ENCODE data around the gene TYK2. TPM values are rescaled to one million over a fixed set of nuclear protein-coding genes. Genes with fewer than 3 reads are reported as not detected.

Gene TYK2
- total and polyA plus RNA-seq, 4 donors = 47.9 to 63.1 (median 59.6) TPM

GRCh38 chr19:10404888-10405820, 24.8 kb upstream of the TYK2 start:
- no peaks in the 10 kb centered on the region for H3K27me3 ChIP-seq (ENCODE audit: control insufficient read depth in 4 of 4, insufficient read depth in 4 of 4, low read length in 3 of 4)
- no peaks in the 10 kb centered on the region for H3K36me3 ChIP-seq (ENCODE audit: control insufficient read depth in 4 of 4, insufficient read depth in 3 of 4, low read depth in 1 of 4, low read length in 3 of 4)
- no peaks in the 10 kb centered on the region for H3K9me3 ChIP-seq (ENCODE audit: control insufficient read depth in 4 of 4, low read length in 3 of 4)
- no peak overlapping the region for H3K9ac ChIP-seq (ENCODE audit: low read depth in 1 of 2, low read length in 2 of 2)
- H3K27ac ChIP-seq (ENCODE audit: low read depth in 1 of 2, low read length in 2 of 2) = no peak overlapping the region
- H3K4me3 ChIP-seq (ENCODE audit: low read depth in 1 of 3, low read length in 3 of 3) = peak overlapping the region in 1 of 3 donors; percentile 95
- 9% methylated on average over 43 of the region's 43 CpGs for WGBS
- peaks cover 4 to 37% (median 24%) of the 10 kb centered on the region in 4 donors for H3K4me1 ChIP-seq (ENCODE audit: control insufficient read depth in 4 of 4, insufficient read depth in 4 of 4, low read length in 3 of 4)
- TF ChIP-seq HNF4G (IDR thresholded peaks at IDR 0.05) (no peak), JUND (IDR thresholded peaks at IDR 0.05) (no peak), REST (IDR thresholded peaks at IDR 0.05) (no peak), FOXA1 (IDR thresholded peaks at IDR 0.05) (no peak), ATF3 (IDR thresholded peaks at IDR 0.05) (no peak), RXRA (IDR thresholded peaks at IDR 0.05) (no peak), HNF4A (conservative IDR thresholded peaks at IDR 0.05) (no peak), CTCF (IDR thresholded peaks at IDR 0.05; ENCODE audit: low read depth, low read length, missing input control) (no peak), EGR1 (IDR thresholded peaks at IDR 0.05; ENCODE audit: low read depth in 2 of 2) (no peak), YY1 (IDR thresholded peaks at IDR 0.05) (no peak), NR2F2 (IDR thresholded peaks at IDR 0.05) (no peak), FOXA2 (IDR thresholded peaks at IDR 0.05) (no peak), TAF1 (conservative IDR thresholded peaks at IDR 0.05) (no peak), RAD21 (IDR thresholded peaks at IDR 0.05) (no peak), ZBTB33 (IDR thresholded peaks at IDR 0.05) (no peak), MAX (IDR thresholded peaks at IDR 0.05) (no peak), SP1 (IDR thresholded peaks at IDR 0.05) (no peak), GABPA (IDR thresholded peaks at IDR 0.05 in 1 of 2, conservative IDR thresholded peaks at IDR 0.05 in 1 of 2) (no peak)
- no peak for DNase-seq (ENCODE audit: low spot score)

All from liver (tissue), 9 donors.